HG03521 (cell line): ENCODE results near the gene ATOH1.

Source experiments
- ATAC-seq: cut with Tn5 transposase; IDR thresholded peaks from one replicate; pipeline ENCODE4 v1.9.1; 2021; ENCODE audit warnings: mild to moderate bottlenecking, moderate library complexity; ENCODE audit not compliant: unreplicated experiment

Gene ATOH1

GRCh38 chr4:93834249-93835066 is 5.9 kb downstream of the ATOH1 start:
- ATAC-seq, result no peak

- no peak for ATAC-seq
These were observed 7.4 kb downstream of the ATOH1 start for GRCh38 chr4:93835929-93836328.

GRCh38 chr4:93839704-93840103 is 11.2 kb downstream of the ATOH1 start:
- ATAC-seq, result no peak

GRCh38 chr4:93841803-93842345 is 13.3 kb downstream of the ATOH1 start:
- ATAC-seq, result no peak

- no peak for ATAC-seq
These were observed 14.2 kb downstream of the ATOH1 start for GRCh38 chr4:93842601-93843252.

GRCh38 chr4:93843772-93844171 is 15.2 kb downstream of the ATOH1 start:
- ATAC-seq, result no peak

- ATAC-seq, result no peak
These were observed 24.1 kb downstream of the ATOH1 start for GRCh38 chr4:93852680-93853079.

GRCh38 chr4:93855926-93856325 is 27.4 kb downstream of the ATOH1 start:
- ATAC-seq, result no peak

- no peak for ATAC-seq
These were observed 37.1 kb downstream of the ATOH1 start for GRCh38 chr4:93865650-93866049.

- no peak for ATAC-seq
These were observed 39.0 kb downstream of the ATOH1 start for GRCh38 chr4:93867416-93868001.

GRCh38 chr4:93870876-93871458 is 42.4 kb downstream of the ATOH1 start:
- ATAC-seq, result no peak

- no peak for ATAC-seq
These were observed 48.2 kb downstream of the ATOH1 start for GRCh38 chr4:93876754-93877153.

GRCh38 chr4:93878566-93878965 is 50.0 kb downstream of the ATOH1 start:
- ATAC-seq, result no peak

GRCh38 chr4:93879919-93880318 is 51.4 kb downstream of the ATOH1 start:
- ATAC-seq, result peak; percentile 77
